Mesenchymal stem cell (in vitro differentiated cells and primary cell): ENCODE measurements around the gene GREM1.

Source experiments
- DNase-seq: peaks from one replicate; pipeline ENCODE4 v3.0.0-alpha.2; 2013
- H2AFZ ChIP-seq: one replicate; pipeline ENCODE4 v1.6.1; 2013; ENCODE audit warnings: low read depth, mild to moderate bottlenecking, control low read depth, inconsistent platforms, low read length, moderate library complexity
- H2AK5ac ChIP-seq: 2 replicates; pipeline ENCODE4 v1.6.1; 2013; ENCODE audit warnings: low read length, moderate library complexity, mild to moderate bottlenecking, inconsistent platforms; ENCODE audit not compliant: severe bottlenecking
- H2BK120ac ChIP-seq: one replicate; pipeline ENCODE4 v1.6.1; 2013; ENCODE audit warnings: low read depth, mild to moderate bottlenecking, inconsistent platforms, low read length, moderate library complexity
- H2BK12ac ChIP-seq, 2 experiments: one replicate each; pipeline ENCODE4 v1.6.1; 2013; ENCODE audit warnings: inconsistent platforms in 2 of 2, low read length in 2 of 2, mild to moderate bottlenecking in 2 of 2, moderate library complexity in 2 of 2, control low read depth in 1 of 2
- H2BK15ac ChIP-seq: one replicate; pipeline ENCODE4 v1.6.1; 2013; ENCODE audit warnings: mild to moderate bottlenecking, low read depth, inconsistent platforms; ENCODE audit not compliant: poor library complexity, severe bottlenecking
- H2BK5ac ChIP-seq: 2 replicates; pipeline ENCODE4 v1.6.1; 2013; ENCODE audit warnings: low read depth, mild to moderate bottlenecking, low read length, control low read depth, inconsistent platforms; ENCODE audit not compliant: poor library complexity, severe bottlenecking
- H3K14ac ChIP-seq, 2 experiments: one replicate each; pipeline ENCODE4 v1.6.1; 2013; ENCODE audit warnings: inconsistent platforms in 2 of 2, low read length in 2 of 2, control low read depth in 1 of 2, mild to moderate bottlenecking in 1 of 2, moderate library complexity in 1 of 2
- H3K18ac ChIP-seq, 2 experiments: one replicate each; pipeline ENCODE4 v1.6.1; 2013; ENCODE audit warnings: inconsistent platforms in 2 of 2, low read length in 2 of 2, control low read depth in 1 of 2, low read depth in 1 of 2, mild to moderate bottlenecking in 1 of 2
- H3K23ac ChIP-seq, 2 experiments: one replicate each; pipeline ENCODE4 v1.6.1; 2013; ENCODE audit warnings: inconsistent platforms in 2 of 2, low read length in 2 of 2, mild to moderate bottlenecking in 2 of 2, moderate library complexity in 2 of 2, control low read depth in 1 of 2
- H3K27ac ChIP-seq: 2 replicates; pipeline ENCODE4 v1.5.1; 2013; ENCODE audit warnings: mild to moderate bottlenecking, moderate library complexity, low read length, control low read depth, inconsistent platforms; ENCODE audit not compliant: poor library complexity, severe bottlenecking
- H3K27me3 ChIP-seq, 2 experiments: 2 replicates each; pipeline versions ENCODE4 v1.6.1 to v1.7.0; 2013; ENCODE audit warnings: low read length in 2 of 2, mild to moderate bottlenecking in 2 of 2, moderate library complexity in 2 of 2, control low read depth in 1 of 2, inconsistent platforms in 1 of 2; ENCODE audit not compliant: control insufficient read depth in 1 of 2, insufficient read depth in 1 of 2
- H3K36me3 ChIP-seq, 2 experiments: 2 replicates each; pipeline versions ENCODE4 v1.6.1 to v1.7.0; 2013; ENCODE audit warnings: low read length in 2 of 2, control low read depth in 1 of 2, inconsistent platforms in 1 of 2, low read depth in 1 of 2, mild to moderate bottlenecking in 1 of 2; ENCODE audit not compliant: insufficient read depth in 2 of 2, control insufficient read depth in 1 of 2
- H3K4ac ChIP-seq, 2 experiments: one replicate each; pipeline ENCODE4 v1.6.1; 2013; ENCODE audit warnings: inconsistent platforms in 2 of 2, low read length in 2 of 2, mild to moderate bottlenecking in 2 of 2, moderate library complexity in 2 of 2, control low read depth in 1 of 2, low read depth in 1 of 2
- H3K4me1 ChIP-seq: 2 replicates; pipeline ENCODE4 v1.6.1; 2013; ENCODE audit warnings: low read depth, low read length, control low read depth; ENCODE audit not compliant: control insufficient read depth, insufficient read depth
- H3K4me2 ChIP-seq: 2 replicates; pipeline ENCODE4 v1.6.1; 2013; ENCODE audit warnings: low read length, mild to moderate bottlenecking, inconsistent platforms; ENCODE audit not compliant: poor library complexity, severe bottlenecking
- H3K4me3 ChIP-seq, 2 experiments: 2 replicates each; pipeline versions ENCODE4 v1.5.1 to v1.7.0; 2013; ENCODE audit warnings: low read length in 2 of 2, mild to moderate bottlenecking in 2 of 2, control low read depth in 1 of 2, low read depth in 1 of 2; ENCODE audit not compliant: insufficient read depth in 1 of 2
- H3K79me1 ChIP-seq: replicated peaks from 2 replicates; pipeline ENCODE4 v1.6.1; 2013; ENCODE audit warnings: mild to moderate bottlenecking, control low read depth, low read length, inconsistent platforms; ENCODE audit not compliant: poor library complexity, severe bottlenecking
- H3K9ac ChIP-seq: 2 replicates; pipeline ENCODE4 v1.7.0; 2013; ENCODE audit warnings: mild to moderate bottlenecking, low read length, moderate library complexity
- H3K9me3 ChIP-seq: 2 replicates; pipeline ENCODE4 v1.7.0; 2013; ENCODE audit warnings: mild to moderate bottlenecking, low read length; ENCODE audit not compliant: control insufficient read depth
- H4K8ac ChIP-seq: one replicate; pipeline ENCODE4 v1.6.1; 2013; ENCODE audit warnings: inconsistent platforms, mild to moderate bottlenecking, low read length, moderate library complexity
- H4K91ac ChIP-seq: one replicate; pipeline ENCODE4 v1.6.1; 2013; ENCODE audit warnings: mild to moderate bottlenecking, low read length, inconsistent platforms
- WGBS: methylation state at CpG from one replicate; pipeline ENCODE4 v1.1.7; 2013; ENCODE audit warnings: mixed read lengths; 5-methylcytosine and 5-hydroxymethylcytosine counted together

The GREM1 gene

GRCh38 chr15:32766101-32766500 is 48.3 kb downstream of the GREM1 start:
- no peaks in the 10 kb centered on the region for H3K9me3 ChIP-seq
- no peaks in the 10 kb centered on the region for H3K36me3 ChIP-seq
- H3K4me1 ChIP-seq: no peaks in the 10 kb centered on the region
- no peaks in the 10 kb centered on the region for H3K79me1 ChIP-seq
- H3K27me3 ChIP-seq: no peaks in the 10 kb centered on the region
- H4K8ac ChIP-seq: no peak overlapping the region
- H3K18ac ChIP-seq: no peak overlapping the region
- H2BK15ac ChIP-seq: no peak overlapping the region
- H3K27ac ChIP-seq: no peak overlapping the region
- no peak overlapping the region for H2AFZ ChIP-seq
- H3K23ac ChIP-seq: no peak overlapping the region
- H3K4me3 ChIP-seq: no peak overlapping the region
- H2AK5ac ChIP-seq: no peak overlapping the region
- no peak overlapping the region for H2BK5ac ChIP-seq
- DNase-seq: no peak
- no peak overlapping the region for H3K14ac ChIP-seq
- H2BK12ac ChIP-seq: no peak overlapping the region
- no peak overlapping the region for H4K91ac ChIP-seq
- WGBS: 63% methylated on average over 2 of the region's 3 CpGs
- no peak overlapping the region for H2BK120ac ChIP-seq
- no peak overlapping the region for H3K4ac ChIP-seq
- H3K4me2 ChIP-seq: no peak overlapping the region
- H3K9ac ChIP-seq: no peak overlapping the region

GRCh38 chr15:32767236-32767635 is 49.4 kb downstream of the GREM1 start:
- H3K36me3 ChIP-seq: peaks cover 0 to 3% of the 10 kb centered on the region in 2 experiments
- H2BK5ac ChIP-seq: no peak overlapping the region
- WGBS: 33% methylated on average over 1 of the region's 1 CpG
- H3K9me3 ChIP-seq: no peaks in the 10 kb centered on the region
- no peaks in the 10 kb centered on the region for H3K27me3 ChIP-seq
- H4K91ac ChIP-seq: no peak overlapping the region
- no peak overlapping the region for H2AK5ac ChIP-seq
- no peak overlapping the region for H3K23ac ChIP-seq
- H2BK12ac ChIP-seq: no peak overlapping the region
- no peaks in the 10 kb centered on the region for H3K4me1 ChIP-seq
- no peak overlapping the region for H2AFZ ChIP-seq
- no peak overlapping the region for H3K4ac ChIP-seq
- H4K8ac ChIP-seq: no peak overlapping the region
- no peak overlapping the region for H3K4me3 ChIP-seq
- H3K18ac ChIP-seq: no peak overlapping the region
- no peaks in the 10 kb centered on the region for H3K79me1 ChIP-seq
- H3K27ac ChIP-seq: no peak overlapping the region
- H2BK120ac ChIP-seq: no peak overlapping the region
- DNase-seq: no peak
- no peak overlapping the region for H2BK15ac ChIP-seq
- H3K4me2 ChIP-seq: no peak overlapping the region
- no peak overlapping the region for H3K14ac ChIP-seq
- no peak overlapping the region for H3K9ac ChIP-seq

- no peak overlapping the region for H3K18ac ChIP-seq
- no peak overlapping the region for H2BK12ac ChIP-seq
- no peak overlapping the region for H3K4ac ChIP-seq
- H3K4me3 ChIP-seq: no peak overlapping the region
- no peak overlapping the region for H2BK120ac ChIP-seq
- no peak overlapping the region for H2BK5ac ChIP-seq
- no peak overlapping the region for H2AK5ac ChIP-seq
- H3K4me1 ChIP-seq: peaks cover 4% of the 10 kb centered on the region
- no peak overlapping the region for H3K9ac ChIP-seq
- peak; percentile 93 for DNase-seq
- no peak overlapping the region for H3K27ac ChIP-seq
- no peak overlapping the region for H4K91ac ChIP-seq
- H3K27me3 ChIP-seq: no peaks in the 10 kb centered on the region
- no peak overlapping the region for H3K14ac ChIP-seq
- 13% methylated on average over 3 of the region's 4 CpGs for WGBS
- peaks cover 7% of the 10 kb centered on the region for H3K9me3 ChIP-seq
- no peak overlapping the region for H2BK15ac ChIP-seq
- H4K8ac ChIP-seq: no peak overlapping the region
- H3K79me1 ChIP-seq: no peaks in the 10 kb centered on the region
- peaks cover 0 to 21% of the 10 kb centered on the region in 2 experiments for H3K36me3 ChIP-seq
- no peak overlapping the region for H2AFZ ChIP-seq
- H3K23ac ChIP-seq: no peak overlapping the region
- H3K4me2 ChIP-seq: no peak overlapping the region
These were observed 56.2 kb downstream of the GREM1 start for GRCh38 chr15:32774022-32774421.

GRCh38 chr15:32775103-32775502 is 57.3 kb downstream of the GREM1 start:
- no peaks in the 10 kb centered on the region for H3K27me3 ChIP-seq
- no peak overlapping the region for H3K9ac ChIP-seq
- H3K27ac ChIP-seq: no peak overlapping the region
- H3K36me3 ChIP-seq: peaks cover 0 to 21% of the 10 kb centered on the region in 2 experiments
- no peak overlapping the region for H3K18ac ChIP-seq
- H2AK5ac ChIP-seq: peak overlapping the region; percentile 17
- no peak overlapping the region for H3K4me3 ChIP-seq
- no peak overlapping the region for H2AFZ ChIP-seq
- H4K91ac ChIP-seq: no peak overlapping the region
- WGBS: 93% methylated on average over 2 of the region's 3 CpGs
- peaks cover 4% of the 10 kb centered on the region for H3K4me1 ChIP-seq
- no peak overlapping the region for H2BK12ac ChIP-seq
- no peak overlapping the region for H2BK120ac ChIP-seq
- H4K8ac ChIP-seq: no peak overlapping the region
- no peak for DNase-seq
- H3K4ac ChIP-seq: no peak overlapping the region
- H3K79me1 ChIP-seq: no peaks in the 10 kb centered on the region
- H2BK5ac ChIP-seq: no peak overlapping the region
- no peak overlapping the region for H3K14ac ChIP-seq
- H3K4me2 ChIP-seq: no peak overlapping the region
- H3K23ac ChIP-seq: no peak overlapping the region
- H3K9me3 ChIP-seq: peaks cover 15% of the 10 kb centered on the region
- no peak overlapping the region for H2BK15ac ChIP-seq
